Measurements from ENCODE around the gene PITPNC1.
"Not testable (repeated sequence)": the region's sequence is repeated elsewhere in the genome, so short reads cannot be mapped to it uniquely, and the experiment has no call there.

Gene PITPNC1

GRCh38 chr17:67515490-67516083, 138.5 kb downstream of the PITPNC1 start:
- peaks cover 0 to 29% (median 18%) of the 10 kb centered on the region in 5 donors for H3K4me1 ChIP-seq (ENCODE audit: control insufficient read depth in 5 of 5, insufficient read depth in 5 of 5, low read length in 5 of 5)
- H3K4me3 ChIP-seq (ENCODE audit: low read depth in 1 of 5, low read length in 5 of 5): no peak overlapping the region
- peak overlapping the region; percentile 55 for H3K27ac ChIP-seq (ENCODE audit: low read depth, low read length)
- H3K27me3 ChIP-seq (ENCODE audit: control insufficient read depth in 5 of 5, insufficient read depth in 4 of 5, low read length in 5 of 5): peaks cover 0 to 4% (median 0%) of the 10 kb centered on the region in 5 donors
- no peak overlapping the region for H3K9ac ChIP-seq (ENCODE audit: low read length in 5 of 5)
- H3K9me3 ChIP-seq (ENCODE audit: control insufficient read depth in 5 of 5, low read length in 5 of 5): no peaks in the 10 kb centered on the region
- no peaks in the 10 kb centered on the region for H3K36me3 ChIP-seq (ENCODE audit: control insufficient read depth in 5 of 5, insufficient read depth in 5 of 5, low read length in 5 of 5)

DNA sequence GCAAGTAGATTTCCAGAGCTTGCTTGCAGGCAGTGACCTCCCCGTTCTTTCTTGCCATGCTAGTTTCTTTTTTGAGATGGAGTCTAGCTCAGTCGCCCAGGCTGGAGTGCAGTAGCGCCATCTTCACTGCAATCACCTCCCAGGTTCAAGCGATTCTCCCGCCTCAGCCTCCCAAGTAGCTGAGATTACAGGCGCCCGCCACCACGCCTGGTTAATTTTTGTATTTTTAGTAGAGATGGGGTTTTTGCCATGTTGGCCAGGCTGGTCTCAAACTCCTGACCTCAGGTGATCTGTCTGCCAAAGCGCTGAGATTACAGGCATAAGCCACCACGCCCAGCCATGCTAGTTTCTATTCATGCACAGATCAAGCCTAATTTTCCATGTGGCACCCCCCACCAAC, 139.5 kb downstream of the PITPNC1 start:
- H3K4me1 ChIP-seq (ENCODE audit: control insufficient read depth in 5 of 5, insufficient read depth in 5 of 5, low read length in 5 of 5): peaks cover 2 to 34% (median 24%) of the 10 kb centered on the region in 5 donors
- not testable (repeated sequence) for H3K4me3 ChIP-seq (ENCODE audit: low read depth in 1 of 5, low read length in 5 of 5)

DNA sequence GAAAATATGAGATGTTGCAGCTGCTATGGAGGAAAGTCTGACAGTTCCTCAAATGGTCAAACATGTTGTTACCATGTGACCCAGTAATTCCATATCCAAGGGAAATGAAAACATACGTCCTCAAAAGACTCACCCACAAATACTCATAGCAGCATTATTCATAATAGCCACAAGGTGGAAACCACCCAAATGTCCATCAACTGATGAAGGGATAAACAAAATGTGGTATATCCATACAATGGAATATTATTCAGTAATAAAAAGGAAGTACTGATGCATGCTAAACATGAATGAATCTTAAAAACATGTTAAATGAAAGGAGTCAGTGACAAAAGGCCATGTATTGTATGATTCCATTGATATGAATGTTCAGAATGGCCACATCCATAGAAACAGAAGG, 140.2 kb downstream of the PITPNC1 start:
- peaks cover 2 to 34% (median 24%) of the 10 kb centered on the region in 5 donors for H3K4me1 ChIP-seq (ENCODE audit: control insufficient read depth in 5 of 5, insufficient read depth in 5 of 5, low read length in 5 of 5)
- H3K9ac ChIP-seq (ENCODE audit: low read length in 5 of 5): no peak overlapping the region
- no peaks in the 10 kb centered on the region for H3K36me3 ChIP-seq (ENCODE audit: control insufficient read depth in 5 of 5, insufficient read depth in 5 of 5, low read length in 5 of 5)
- H3K27me3 ChIP-seq (ENCODE audit: control insufficient read depth in 5 of 5, insufficient read depth in 4 of 5, low read length in 5 of 5): peaks cover 0 to 4% (median 0%) of the 10 kb centered on the region in 5 donors
- H3K9me3 ChIP-seq (ENCODE audit: control insufficient read depth in 5 of 5, low read length in 5 of 5): no peaks in the 10 kb centered on the region
- H3K4me3 ChIP-seq (ENCODE audit: low read depth in 1 of 5, low read length in 5 of 5): no peak overlapping the region
- H3K27ac ChIP-seq (ENCODE audit: low read depth, low read length): no peak overlapping the region

More for the DNA sequence above, 139.5 kb downstream of the PITPNC1 start:
- not testable (repeated sequence) for H3K9ac ChIP-seq (ENCODE audit: low read length in 5 of 5); H3K27me3 ChIP-seq (ENCODE audit: control insufficient read depth in 5 of 5, insufficient read depth in 4 of 5, low read length in 5 of 5); H3K36me3 ChIP-seq (ENCODE audit: control insufficient read depth in 5 of 5, insufficient read depth in 5 of 5, low read length in 5 of 5); H3K9me3 ChIP-seq (ENCODE audit: control insufficient read depth in 5 of 5, low read length in 5 of 5); H3K27ac ChIP-seq (ENCODE audit: low read depth, low read length)

DNA sequence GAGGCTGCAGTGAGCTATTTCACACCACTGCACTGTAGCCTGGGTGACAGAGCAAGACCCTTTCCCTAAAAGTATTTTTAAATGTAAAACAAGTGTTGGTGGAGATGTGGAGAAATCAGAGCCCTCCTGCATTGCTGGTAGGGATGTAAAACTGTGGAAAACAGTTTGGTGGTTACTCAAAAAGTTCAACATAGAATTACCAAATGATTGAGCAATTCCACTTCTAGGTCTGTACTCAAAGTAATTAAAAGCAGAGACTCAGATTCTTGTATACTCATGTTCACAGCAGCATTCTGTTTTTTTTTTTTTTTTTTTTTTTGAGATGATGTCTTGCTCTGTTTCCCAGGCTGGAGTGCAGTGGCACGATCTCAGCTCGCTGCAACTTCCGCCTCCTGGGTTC, 141.8 kb downstream of the PITPNC1 start:
- Histone ChIP-seq H3K36me3 (ENCODE audit: control insufficient read depth in 5 of 5, insufficient read depth in 5 of 5, low read length in 5 of 5) (no peaks in the 10 kb centered on the region), H3K9ac (ENCODE audit: low read length in 5 of 5) (no peak overlapping the region), H3K27me3 (ENCODE audit: control insufficient read depth in 5 of 5, insufficient read depth in 4 of 5, low read length in 5 of 5) (peaks cover 0 to 4% (median 0%) of the 10 kb centered on the region in 5 donors), H3K4me3 (ENCODE audit: low read depth in 1 of 5, low read length in 5 of 5) (no peak overlapping the region), H3K27ac (ENCODE audit: low read depth, low read length) (no peak overlapping the region), H3K4me1 (ENCODE audit: control insufficient read depth in 5 of 5, insufficient read depth in 5 of 5, low read length in 5 of 5) (peaks cover 2 to 34% (median 24%) of the 10 kb centered on the region in 5 donors), H3K9me3 (ENCODE audit: control insufficient read depth in 5 of 5, low read length in 5 of 5) (no peaks in the 10 kb centered on the region)

GRCh38 chr17:67519801-67520251, 142.7 kb downstream of the PITPNC1 start:
- Histone ChIP-seq H3K27ac (ENCODE audit: low read depth, low read length) (no peak overlapping the region), H3K27me3 (ENCODE audit: control insufficient read depth in 5 of 5, insufficient read depth in 4 of 5, low read length in 5 of 5) (peaks cover 0 to 4% (median 0%) of the 10 kb centered on the region in 5 donors), H3K4me1 (ENCODE audit: control insufficient read depth in 5 of 5, insufficient read depth in 5 of 5, low read length in 5 of 5) (peaks cover 2 to 33% (median 24%) of the 10 kb centered on the region in 5 donors), H3K4me3 (ENCODE audit: low read depth in 1 of 5, low read length in 5 of 5) (peak overlapping the region in 3 of 5 donors; percentile 26 to 55 (median 54)), H3K36me3 (ENCODE audit: control insufficient read depth in 5 of 5, insufficient read depth in 5 of 5, low read length in 5 of 5) (no peaks in the 10 kb centered on the region), H3K9ac (ENCODE audit: low read length in 5 of 5) (no peak overlapping the region), H3K9me3 (ENCODE audit: control insufficient read depth in 5 of 5, low read length in 5 of 5) (no peaks in the 10 kb centered on the region)

DNA sequence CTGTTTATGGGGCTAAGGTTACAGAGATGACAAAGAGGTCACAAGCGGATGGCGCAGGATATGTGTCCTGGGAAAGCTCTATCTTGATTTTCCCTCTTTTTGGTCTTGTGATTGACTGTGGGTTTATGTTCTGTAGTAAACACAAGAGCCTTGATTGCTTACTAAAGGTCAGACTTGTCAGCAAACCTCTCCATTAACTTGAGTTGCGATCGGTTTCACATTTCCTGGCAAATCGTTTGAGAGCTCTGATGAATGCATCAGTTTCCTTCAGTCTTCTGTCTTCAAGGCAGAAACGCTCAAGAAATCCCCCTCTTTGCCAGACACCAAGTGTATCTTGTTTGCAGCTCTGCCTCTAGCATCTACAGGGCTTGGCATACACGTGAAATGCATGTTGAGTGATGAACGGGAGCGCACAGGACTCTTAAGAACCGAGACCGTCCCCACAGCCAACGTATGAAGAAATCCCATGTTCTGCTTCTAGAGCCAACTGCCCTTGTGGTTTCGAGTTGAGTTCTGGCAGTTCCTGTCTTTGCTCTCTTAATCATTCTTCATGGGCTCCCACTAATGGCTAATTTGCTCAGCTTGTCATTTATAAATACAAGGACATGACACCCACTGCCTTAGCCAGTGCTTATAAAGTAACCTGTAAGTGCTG, 143.3 kb downstream of the PITPNC1 start:
- Histone ChIP-seq H3K9me3 (ENCODE audit: control insufficient read depth in 5 of 5, low read length in 5 of 5) (no peaks in the 10 kb centered on the region), H3K9ac (ENCODE audit: low read length in 5 of 5) (no peak overlapping the region), H3K4me1 (ENCODE audit: control insufficient read depth in 5 of 5, insufficient read depth in 5 of 5, low read length in 5 of 5) (peaks cover 2 to 28% (median 24%) of the 10 kb centered on the region in 5 donors), H3K4me3 (ENCODE audit: low read depth in 1 of 5, low read length in 5 of 5) (peak overlapping the region; percentile 17 to 57 (median 54)), H3K36me3 (ENCODE audit: control insufficient read depth in 5 of 5, insufficient read depth in 5 of 5, low read length in 5 of 5) (no peaks in the 10 kb centered on the region), H3K27ac (ENCODE audit: low read depth, low read length) (peak overlapping the region; percentile 12), H3K27me3 (ENCODE audit: control insufficient read depth in 5 of 5, insufficient read depth in 4 of 5, low read length in 5 of 5) (peaks cover 0 to 4% (median 0%) of the 10 kb centered on the region in 5 donors)

GRCh38 chr17:67520916-67521774, 144.1 kb downstream of the PITPNC1 start:
- no peaks in the 10 kb centered on the region for H3K36me3 ChIP-seq (ENCODE audit: control insufficient read depth in 5 of 5, insufficient read depth in 5 of 5, low read length in 5 of 5)
- H3K27ac ChIP-seq (ENCODE audit: low read depth, low read length): peak overlapping the region; percentile 12
- no peaks in the 10 kb centered on the region for H3K9me3 ChIP-seq (ENCODE audit: control insufficient read depth in 5 of 5, low read length in 5 of 5)
- peaks cover 2 to 20% (median 17%) of the 10 kb centered on the region in 5 donors for H3K4me1 ChIP-seq (ENCODE audit: control insufficient read depth in 5 of 5, insufficient read depth in 5 of 5, low read length in 5 of 5)
- H3K4me3 ChIP-seq (ENCODE audit: low read depth in 1 of 5, low read length in 5 of 5): no peak overlapping the region
- no peak overlapping the region for H3K9ac ChIP-seq (ENCODE audit: low read length in 5 of 5)
- peaks cover 0 to 4% (median 0%) of the 10 kb centered on the region in 5 donors for H3K27me3 ChIP-seq (ENCODE audit: control insufficient read depth in 5 of 5, insufficient read depth in 4 of 5, low read length in 5 of 5)

DNA sequence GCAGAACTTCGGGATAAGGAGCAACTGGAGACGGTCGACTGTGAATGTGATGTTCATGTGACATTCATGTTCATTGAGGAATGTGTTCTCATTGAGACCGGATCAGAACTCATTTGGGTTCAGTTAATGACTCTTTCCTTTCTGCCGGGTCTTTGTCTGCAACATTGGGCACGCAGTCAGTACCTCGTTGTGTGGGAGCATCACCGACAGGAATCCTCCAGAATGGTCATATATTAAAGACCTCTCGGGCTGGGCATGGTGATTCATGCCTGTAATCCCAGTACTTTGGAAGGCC, 144.6 kb downstream of the PITPNC1 start:
- Histone ChIP-seq H3K36me3 (ENCODE audit: control insufficient read depth in 5 of 5, insufficient read depth in 5 of 5, low read length in 5 of 5) (no peaks in the 10 kb centered on the region), H3K27me3 (ENCODE audit: control insufficient read depth in 5 of 5, insufficient read depth in 4 of 5, low read length in 5 of 5) (peaks cover 0 to 4% (median 0%) of the 10 kb centered on the region in 5 donors), H3K9me3 (ENCODE audit: control insufficient read depth in 5 of 5, low read length in 5 of 5) (no peaks in the 10 kb centered on the region), H3K27ac (ENCODE audit: low read depth, low read length) (no peak overlapping the region), H3K4me3 (ENCODE audit: low read depth in 1 of 5, low read length in 5 of 5) (no peak overlapping the region), H3K4me1 (ENCODE audit: control insufficient read depth in 5 of 5, insufficient read depth in 5 of 5, low read length in 5 of 5) (peaks cover 2 to 17% (median 16%) of the 10 kb centered on the region in 5 donors), H3K9ac (ENCODE audit: low read length in 5 of 5) (no peak overlapping the region)

DNA sequence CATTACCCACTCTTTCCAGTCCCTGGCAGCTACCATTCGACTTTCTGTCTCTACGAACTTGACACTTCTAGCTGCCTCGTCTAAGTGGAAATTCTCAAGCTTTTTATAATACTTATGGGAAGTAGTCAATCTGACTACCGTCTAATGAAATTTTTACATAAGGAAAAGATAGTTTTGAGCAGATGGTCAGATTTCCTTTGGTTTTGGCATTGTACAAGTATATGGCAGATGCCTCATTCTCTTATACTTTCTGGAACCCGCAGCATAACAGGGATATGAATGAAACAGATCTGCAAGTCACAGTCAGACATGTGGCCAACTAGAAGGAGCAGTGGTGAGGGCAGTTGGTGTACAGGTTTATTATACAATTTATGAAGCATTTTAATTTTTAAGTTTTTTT, 146.0 kb downstream of the PITPNC1 start:
- Histone ChIP-seq H3K9me3 (ENCODE audit: control insufficient read depth in 5 of 5, low read length in 5 of 5) (no peaks in the 10 kb centered on the region), H3K36me3 (ENCODE audit: control insufficient read depth in 5 of 5, insufficient read depth in 5 of 5, low read length in 5 of 5) (no peaks in the 10 kb centered on the region), H3K9ac (ENCODE audit: low read length in 5 of 5) (no peak overlapping the region), H3K4me3 (ENCODE audit: low read depth in 1 of 5, low read length in 5 of 5) (no peak overlapping the region), H3K4me1 (ENCODE audit: control insufficient read depth in 5 of 5, insufficient read depth in 5 of 5, low read length in 5 of 5) (peaks cover 2 to 17% (median 16%) of the 10 kb centered on the region in 5 donors), H3K27ac (ENCODE audit: low read depth, low read length) (no peak overlapping the region), H3K27me3 (ENCODE audit: control insufficient read depth in 5 of 5, insufficient read depth in 4 of 5, low read length in 5 of 5) (no peaks in the 10 kb centered on the region)

All from subcutaneous abdominal adipose tissue (tissue), 5 donors.